K562 (cell line): ENCODE measurements around the gene ERH. TPM values are rescaled to one million over a fixed set of nuclear protein-coding genes. Genes with fewer than 3 reads are reported as not detected.
A peak's percentile ranks its signal among the peaks of the same experiment; 100 is the strongest.

Source experiments
- ATAC-seq: fragments of 200-7000 bp; cut with Tn5 transposase; 3 replicates; pipeline ENCODE4 v1.9.1; 2020; ENCODE audit warnings: moderate library complexity
- BruUV-seq: library from RNA; stranded (reverse); fragments of 400-500 nt; replicated peaks from 2 replicates; lab custom pipeline; 2021; lab: Mats Ljungman, UMichigan
- CTCF ChIA-PET: fragments of 300-600 bp; formaldehyde crosslinking; extraction: SDS; loops from one replicate; lab custom pipeline; 2021; ENCODE audit warnings: low intra/inter-chr PET ratio; lab: Yijun Ruan, JAX
- POLR2A ChIA-PET: fragments of 300-600, 350-650 bp; sonication (Branson Sonifier 250); formaldehyde crosslinking; extraction: SDS; loops from one replicate; lab custom pipeline; 2021; ENCODE audit warnings: antibody characterized with exemption, inconsistent platforms; lab: Yijun Ruan, JAX
- DNase-seq, 4 experiments: peaks; one replicate each; pipeline versions ENCODE4 v3.0.0 to v3.0.0-alpha.2; 2011 to 2018; ENCODE audit warnings: low spot score in 3 of 4, mixed read lengths in 3 of 4; ENCODE audit errors: extremely low read depth in 1 of 4
- FAIRE-seq: peaks from 2 replicates; lab custom pipeline; 2011; peaks lifted over from hg19 to GRCh38; lab: Jason Lieb, UNC
- H2AFZ ChIP-seq: 2 replicates; pipeline ENCODE4 v1.6.0; 2011; ENCODE audit warnings: low read depth, low read length, control low read depth, inconsistent platforms
- H3K27ac ChIP-seq: fragments of 200-600 bp; 3 replicates; pipeline ENCODE4 v1.8.0; 2011; ENCODE audit warnings: low read depth, mild to moderate bottlenecking, control low read depth, inconsistent platforms, low read length, moderate library complexity, mixed read lengths; ENCODE audit errors: extremely low read depth
- H3K27me3 ChIP-seq, 2 experiments: fragments of 300-600 bp in 1 of 2; 2 replicates in 1 of 2; 3 replicates in 1 of 2; pipeline versions ENCODE4 v1.6.0 to v1.8.0; 2011; ENCODE audit warnings: inconsistent platforms in 2 of 2, low read length in 2 of 2, mild to moderate bottlenecking in 1 of 2, mixed read lengths in 1 of 2, moderate library complexity in 1 of 2; ENCODE audit not compliant: control insufficient read depth in 2 of 2, insufficient read depth in 2 of 2
- H3K36me3 ChIP-seq: fragments of 300-600 bp; 3 replicates; pipeline ENCODE4 v1.8.0; 2011; ENCODE audit warnings: mild to moderate bottlenecking, low read length, inconsistent platforms; ENCODE audit not compliant: control insufficient read depth, insufficient read depth
- H3K4me1 ChIP-seq, 2 experiments: fragments of 200-600 bp in 1 of 2; replicated peaks in 1 of 2; 2 replicates in 1 of 2; 3 replicates in 1 of 2; pipeline versions ENCODE4 v1.5.1 to v1.8.0; 2011; ENCODE audit warnings: inconsistent platforms in 2 of 2, low read length in 2 of 2, mild to moderate bottlenecking in 1 of 2, mixed read lengths in 1 of 2, moderate library complexity in 1 of 2; ENCODE audit not compliant: control insufficient read depth in 2 of 2, insufficient read depth in 2 of 2
- H3K4me2 ChIP-seq: 2 replicates; pipeline ENCODE4 v1.6.1; 2011; ENCODE audit warnings: low read length, control low read depth, inconsistent platforms, mixed read lengths; ENCODE audit not compliant: insufficient read depth
- H3K4me3 ChIP-seq: fragments of 200-600 bp; sonication (generic), shearing (Covaris generic); 2 replicates; pipeline ENCODE4 v1.5.1; 2016; ENCODE audit warnings: control low read depth, inconsistent platforms
- H3K79me2 ChIP-seq: fragments of 200-600 bp; 3 replicates; pipeline ENCODE4 v1.8.0; 2011; ENCODE audit warnings: low read length, inconsistent platforms; ENCODE audit not compliant: control insufficient read depth, insufficient read depth
- H3K9ac ChIP-seq, 2 experiments: 2 replicates each; pipeline versions ENCODE4 v1.6.0 to v1.6.1; 2011; ENCODE audit warnings: low read depth in 2 of 2, low read length in 2 of 2, control low read depth in 1 of 2, inconsistent platforms in 1 of 2, mild to moderate bottlenecking in 1 of 2, mixed read lengths in 1 of 2; ENCODE audit not compliant: insufficient read depth in 1 of 2
- H3K9me1 ChIP-seq: one replicate; pipeline ENCODE4 v1.6.0; 2011; ENCODE audit warnings: inconsistent platforms, mild to moderate bottlenecking, low read length, moderate library complexity; ENCODE audit not compliant: control insufficient read depth, insufficient read depth
- H3K9me3 ChIP-seq: replicated peaks from 2 replicates; pipeline ENCODE4 v1.5.1; 2011; ENCODE audit warnings: low read depth, low read length, inconsistent platforms; ENCODE audit not compliant: control insufficient read depth, insufficient read depth
- H4K20me1 ChIP-seq: replicated peaks from 2 replicates; pipeline ENCODE4 v1.6.1; 2011; ENCODE audit warnings: low read length, inconsistent platforms, mixed read lengths; ENCODE audit not compliant: control insufficient read depth, insufficient read depth
- ATF2 ChIP-seq: sonication (generic); formaldehyde crosslinking; IDR thresholded peaks from 2 replicates; pipeline ENCODE4 v1.8.1; 2022; ENCODE audit warnings: missing genetic modification reagents
- CEBPG ChIP-seq, 3 experiments: fragments of 200-800 bp in 1 of 3; sonication (Bioruptor generic) in 1 of 3; sonication (generic) in 1 of 3; formaldehyde crosslinking in 1 of 3; IDR thresholded peaks in 2 of 3; conservative IDR thresholded peaks in 1 of 3; 2 replicates each; pipeline versions ENCODE4 v1.6.1 to v1.8.0; 2016 to 2022; ENCODE audit warnings: missing compliant biosample characterization in 2 of 3, missing genetic modification characterization in 2 of 3, mild to moderate bottlenecking in 1 of 3, missing genetic modification reagents in 1 of 3
- KLF10 ChIP-seq: fragments of 250-450 bp; sonication (Bioruptor Pico); IDR thresholded peaks from 2 replicates; pipeline ENCODE4 v1.6.1; 2021; ENCODE audit warnings: matching md5 sums
- SUPT5H ChIP-seq: fragments of 450-650 bp; IDR thresholded peaks from 2 replicates; pipeline ENCODE4 v1.6.1; 2016
- TAF7 ChIP-seq: fragments of 450-650 bp; IDR thresholded peaks from 2 replicates; pipeline ENCODE4 v1.6.1; 2016; ENCODE audit warnings: missing genetic modification characterization, missing compliant biosample characterization
- in situ Hi-C: fragments of 300-500 bp; cut with MboI; formaldehyde crosslinking; loops from 4 replicates; pipeline ENCODE4 v1.15.0; 2018; ENCODE audit warnings: inconsistent platforms, mixed read lengths
- intact Hi-C: fragments of 100-400 bp; cut with micrococcal nuclease; formaldehyde crosslinking; loops from 2 replicates; pipeline ENCODE4 v1.14.2; 2022
- polyA plus RNA-seq, 8 experiments: library from polyadenylated mRNA; depleted of rRNA in 4 of 8; stranded (reverse) in 5 of 8; unstranded in 3 of 8; fragments of >200 nt; fragmentation: Nextera tagmentation in 2 of 8; fragmentation: Illumina TruSeq in 1 of 8; extraction: Ambion mirVana in 2 of 8; extraction: Trizol in 1 of 8; gene quantifications; 2 replicates each; pipeline versions ENCODE4 v1.2.1 to v1.2.3, GENCODE V29; 2011 to 2014; ENCODE audit warnings: inconsistent platforms in 1 of 8, missing spikeins in 1 of 8
- total RNA-seq, 7 experiments: library from RNA; depleted of rRNA in 6 of 7; stranded (reverse); fragments of >200 nt in 6 of 7; fragmentation: Illumina TruSeq in 2 of 7; extraction: Trizol in 2 of 7; gene quantifications; 2 replicates each; pipeline versions ENCODE4 v1.2.1 to v1.2.3, GENCODE V29; 2011 to 2021; ENCODE audit warnings: low replicate concordance in 1 of 7

ERH gene
- total and polyA plus RNA-seq, 9 of the 15 experiments (the other 6 are each of a cell fraction or from before 2014, with no cell fraction given) = 78.2 to 474 (median 250) TPM

- TF ChIP-seq ATF2 = no peak
- TF ChIP-seq, all 486 proteins: peak for 0
These were observed 19.8 kb downstream of the ERH start (continued) for GRCh38 chr14:69378274-69378673.

DNA sequence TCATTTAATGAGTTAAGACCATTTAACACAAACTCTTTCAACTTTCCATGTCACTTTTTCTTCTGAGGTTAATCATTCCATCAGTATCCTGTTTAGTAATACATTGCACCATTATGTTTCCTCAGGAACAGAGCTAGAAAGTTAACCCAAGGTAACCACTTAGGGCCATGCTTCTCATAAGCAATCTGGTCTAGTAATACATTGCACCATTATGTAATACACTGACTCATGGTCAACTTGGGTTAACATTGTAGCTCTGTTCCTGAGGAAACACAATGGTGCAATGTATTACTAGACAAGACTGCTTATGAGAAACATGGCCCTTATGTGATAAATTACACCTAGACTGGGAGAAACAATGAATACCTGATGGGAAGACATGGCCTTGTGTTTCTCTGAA lies 21.7 kb downstream of the ERH start:
- Histone ChIP-seq H3K36me3 (peaks cover 42% of the 10 kb centered on the region), H2AFZ (no peak overlapping the region), H3K27me3 (no peaks in the 10 kb centered on the region), H3K9me3 (no peaks in the 10 kb centered on the region), H4K20me1 (0 out of 2 replicates have a peak, but pooled peaks cover 4% of the 10 kb centered on the region), H3K79me2 (no peaks in the 10 kb centered on the region; the same call in 2 of the 3 replicates), H3K27ac (no peak overlapping the region), H3K9me1 (no peaks in the 10 kb centered on the region), H3K4me3 (no peak overlapping the region), H3K4me1 (no peaks in the 10 kb centered on the region), H3K9ac (no peak overlapping the region), H3K4me2 (no peak overlapping the region)
- ChIA-PET CTCF (no interaction called here), POLR2A (interaction anchor here (0.8 to 1.6 kb wide), 7 partner anchors 9 to 232 kb away, joined by 3 to 4 read pairs (median 3); partner anchors contain the start of genes ERH and SLC39A9)
- no TSS peak for BruUV-seq
- FAIRE-seq = no peak
- in situ Hi-C loops = no loop called here
- DNase-seq = no peak
- TF ChIP-seq CEBPG (CRISPR knock-in tag; IDR thresholded peaks at IDR 0.05) = no peak
- 0 out of 4 replicates have a peak, but pooled peaks of 1 of the 2 experiments have one; percentile 14 for TF ChIP-seq CEBPG (tag; conservative IDR thresholded peaks at IDR 0.05 in 1 of 2, IDR thresholded peaks at IDR 0.05 in 1 of 2)
- no peak for TF ChIP-seq TAF7
- TF ChIP-seq SUPT5H = 0 out of 2 replicates have a peak, but pooled peaks have one; percentile 7
- TF ChIP-seq KLF10 = no peak
- no peak for ATAC-seq
- intact Hi-C loops = no loop called here
